Heart left ventricle (tissue), 13 donors: ENCODE measurements around the gene IPCEF1.

Experiments used
- POLR2A ChIP-seq, 2 donors: fragments of 450-650 bp; IDR thresholded peaks; one replicate each; pipeline ENCODE4 v1.6.1; 2017; ENCODE audit warnings: antibody characterized with exemption in 2 of 2, mild to moderate bottlenecking in 2 of 2, moderate library complexity in 2 of 2
- TF ChIP-seq, protein P1 (sequence below), 12 donors: fragments of 200-600 bp; sonication (generic) in 4 of 12; IDR thresholded peaks; one replicate each; pipeline versions ENCODE4 v1.5.0 to v1.8.0; 2018 to 2022; ENCODE audit warnings: antibody characterized with exemption in 12 of 12, mild to moderate bottlenecking in 5 of 12
- donor health status: ischemic (EF 13 %, LVEDD 7.1; RV severe dilation, severe dysfunction).
- donor health status: DM: no; HTN: yes; CAD: no.
- donor health status: DM: no; HTN: no; CAD: no.
- donor health status: ischemic (EF 25% LVEDD 6.9; RV normal size, moderate dysfunction).
- donor health status: ischemic (EF 25% LVEDD 5.7; RV mildly dilated, moderate dysfunction).
- donor health status: ischemic (EF 35%, LVEDD 5.7; RV mildly dilated, moderate dysfunction).
- donor health status: nonischemic (EF 11% LVEDD 7.7; RV severe dilation, severe dysfunction).
- donor health status: DM: yes; HTN: yes; CAD: no.
- donor health status: PGD.
- donor health status: ischemic (EF 29% LVEDD 5.4; RV normal size, mild dysfunction).
- donor health status: nonischemic (EF 23%, LVEDD 6.1; RV moderate dilation, normal function).

DNA sequence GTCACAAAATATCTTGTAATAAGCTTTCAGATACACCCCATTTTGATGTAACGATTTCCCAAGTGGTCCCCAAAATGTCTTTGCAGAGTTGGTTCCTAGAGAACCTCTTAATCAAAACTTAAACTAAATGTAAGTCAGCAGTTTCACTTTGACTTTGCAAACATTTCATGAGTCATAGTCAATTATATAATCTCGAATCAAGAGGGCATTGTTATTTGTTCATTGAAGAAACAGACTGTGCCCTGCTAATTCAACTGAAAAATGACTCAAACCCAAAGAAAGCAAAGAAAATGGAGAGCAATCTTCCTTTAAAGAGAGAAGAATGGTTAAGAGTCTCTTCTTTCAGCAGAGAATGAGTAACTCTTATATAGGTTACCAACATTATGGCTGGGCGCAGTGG lies 58.3 kb downstream of the IPCEF1 start:
- TF ChIP-seq, protein P1, sequence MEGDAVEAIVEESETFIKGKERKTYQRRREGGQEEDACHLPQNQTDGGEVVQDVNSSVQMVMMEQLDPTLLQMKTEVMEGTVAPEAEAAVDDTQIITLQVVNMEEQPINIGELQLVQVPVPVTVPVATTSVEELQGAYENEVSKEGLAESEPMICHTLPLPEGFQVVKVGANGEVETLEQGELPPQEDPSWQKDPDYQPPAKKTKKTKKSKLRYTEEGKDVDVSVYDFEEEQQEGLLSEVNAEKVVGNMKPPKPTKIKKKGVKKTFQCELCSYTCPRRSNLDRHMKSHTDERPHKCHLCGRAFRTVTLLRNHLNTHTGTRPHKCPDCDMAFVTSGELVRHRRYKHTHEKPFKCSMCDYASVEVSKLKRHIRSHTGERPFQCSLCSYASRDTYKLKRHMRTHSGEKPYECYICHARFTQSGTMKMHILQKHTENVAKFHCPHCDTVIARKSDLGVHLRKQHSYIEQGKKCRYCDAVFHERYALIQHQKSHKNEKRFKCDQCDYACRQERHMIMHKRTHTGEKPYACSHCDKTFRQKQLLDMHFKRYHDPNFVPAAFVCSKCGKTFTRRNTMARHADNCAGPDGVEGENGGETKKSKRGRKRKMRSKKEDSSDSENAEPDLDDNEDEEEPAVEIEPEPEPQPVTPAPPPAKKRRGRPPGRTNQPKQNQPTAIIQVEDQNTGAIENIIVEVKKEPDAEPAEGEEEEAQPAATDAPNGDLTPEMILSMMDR (IDR thresholded peaks at IDR 0.05) = no peak
- TF ChIP-seq POLR2A (IDR thresholded peaks at IDR 0.05) = no peak
